HG03064 (cell line): Measurements from ENCODE around the gene BRI3BP.

Experiments used
- ATAC-seq: cut with Tn5 transposase; IDR thresholded peaks from one replicate; pipeline ENCODE4 v1.9.1; 2021; ENCODE audit warnings: low read depth; ENCODE audit not compliant: unreplicated experiment

The BRI3BP gene, protein sequence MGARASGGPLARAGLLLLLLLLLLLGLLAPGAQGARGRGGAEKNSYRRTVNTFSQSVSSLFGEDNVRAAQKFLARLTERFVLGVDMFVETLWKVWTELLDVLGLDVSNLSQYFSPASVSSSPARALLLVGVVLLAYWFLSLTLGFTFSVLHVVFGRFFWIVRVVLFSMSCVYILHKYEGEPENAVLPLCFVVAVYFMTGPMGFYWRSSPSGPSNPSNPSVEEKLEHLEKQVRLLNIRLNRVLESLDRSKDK

DNA sequence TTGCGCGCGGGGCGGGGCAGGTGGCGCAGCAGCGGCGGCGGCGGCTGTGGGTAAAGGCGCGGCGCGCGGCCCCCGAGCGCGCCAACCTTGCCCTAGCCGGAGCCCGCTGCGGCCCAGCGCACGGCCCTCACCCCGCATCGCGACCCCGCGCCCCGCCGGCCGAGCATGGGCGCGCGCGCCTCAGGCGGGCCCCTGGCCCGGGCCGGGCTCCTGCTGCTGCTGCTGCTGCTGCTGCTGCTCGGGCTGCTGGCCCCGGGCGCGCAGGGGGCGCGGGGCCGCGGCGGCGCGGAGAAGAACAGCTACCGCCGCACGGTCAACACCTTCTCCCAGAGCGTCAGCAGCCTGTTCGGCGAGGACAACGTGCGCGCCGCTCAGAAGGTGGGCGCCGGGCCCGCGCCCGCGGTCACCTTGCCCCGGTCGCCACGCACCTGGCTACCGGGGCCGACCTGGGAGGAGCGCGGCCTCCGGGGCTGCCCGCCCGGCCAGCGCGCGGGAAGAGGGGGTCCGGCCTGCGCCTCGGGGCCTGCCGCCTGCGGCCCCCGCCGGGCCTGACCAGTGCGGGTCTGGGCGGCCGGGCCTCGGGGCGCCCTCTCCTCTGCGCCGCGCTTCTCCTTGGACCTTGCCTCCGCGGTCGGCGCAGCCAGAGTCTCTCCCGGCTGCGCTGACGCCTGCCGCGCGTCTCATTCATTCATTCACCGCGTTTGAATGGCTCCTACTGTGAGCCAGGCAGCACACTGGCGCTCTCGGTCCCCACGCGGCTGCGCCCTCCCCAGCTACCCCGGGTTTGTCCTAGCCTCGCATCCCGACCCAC is at the start of gene BRI3BP:
TSS of gene BRI3BP (plus strand) at position 20 of the 811 bp plus-strand sequence. CDS start at position 166, 146 bp downstream.
- ATAC-seq = peak; percentile 55

DNA sequence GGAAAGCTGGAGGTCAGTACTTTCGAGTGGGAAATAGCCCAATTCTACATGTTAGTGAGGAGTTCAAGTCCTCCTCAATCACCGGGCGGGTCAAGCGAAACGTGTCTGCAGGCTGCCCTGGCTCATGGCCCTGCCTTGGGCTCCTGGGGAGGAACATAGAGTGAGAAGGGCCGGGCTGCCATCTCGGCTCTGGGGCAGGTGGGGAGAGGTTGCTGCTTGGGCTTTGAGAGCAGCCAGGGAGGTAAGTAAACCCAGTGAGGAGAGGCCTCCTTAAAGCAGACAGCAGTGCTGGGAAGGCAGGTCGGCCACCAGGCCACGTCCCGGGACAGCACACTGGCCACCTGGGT is 47.0 kb upstream of the BRI3BP start:
- no peak for ATAC-seq

DNA sequence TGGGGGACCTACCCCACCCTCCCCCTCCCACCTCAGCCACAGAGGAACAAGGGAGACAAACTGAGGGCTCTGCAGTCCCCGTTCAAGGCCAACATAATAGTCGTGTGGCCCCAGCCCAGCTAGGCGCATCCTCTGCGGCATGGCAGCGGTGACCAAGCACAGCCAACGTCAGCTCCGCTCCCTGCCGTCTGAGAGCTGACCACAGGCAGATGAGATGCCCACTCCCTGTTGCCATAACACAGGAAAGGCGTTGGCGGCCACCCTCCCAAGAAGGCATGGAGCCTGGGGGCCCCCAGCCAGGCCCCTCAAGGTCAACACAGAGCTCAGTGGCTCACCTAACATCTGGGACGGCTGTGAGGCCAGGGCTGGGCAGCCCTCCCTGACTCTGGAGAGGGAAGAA is 46.4 kb upstream of the BRI3BP start:
- ATAC-seq = no peak

DNA sequence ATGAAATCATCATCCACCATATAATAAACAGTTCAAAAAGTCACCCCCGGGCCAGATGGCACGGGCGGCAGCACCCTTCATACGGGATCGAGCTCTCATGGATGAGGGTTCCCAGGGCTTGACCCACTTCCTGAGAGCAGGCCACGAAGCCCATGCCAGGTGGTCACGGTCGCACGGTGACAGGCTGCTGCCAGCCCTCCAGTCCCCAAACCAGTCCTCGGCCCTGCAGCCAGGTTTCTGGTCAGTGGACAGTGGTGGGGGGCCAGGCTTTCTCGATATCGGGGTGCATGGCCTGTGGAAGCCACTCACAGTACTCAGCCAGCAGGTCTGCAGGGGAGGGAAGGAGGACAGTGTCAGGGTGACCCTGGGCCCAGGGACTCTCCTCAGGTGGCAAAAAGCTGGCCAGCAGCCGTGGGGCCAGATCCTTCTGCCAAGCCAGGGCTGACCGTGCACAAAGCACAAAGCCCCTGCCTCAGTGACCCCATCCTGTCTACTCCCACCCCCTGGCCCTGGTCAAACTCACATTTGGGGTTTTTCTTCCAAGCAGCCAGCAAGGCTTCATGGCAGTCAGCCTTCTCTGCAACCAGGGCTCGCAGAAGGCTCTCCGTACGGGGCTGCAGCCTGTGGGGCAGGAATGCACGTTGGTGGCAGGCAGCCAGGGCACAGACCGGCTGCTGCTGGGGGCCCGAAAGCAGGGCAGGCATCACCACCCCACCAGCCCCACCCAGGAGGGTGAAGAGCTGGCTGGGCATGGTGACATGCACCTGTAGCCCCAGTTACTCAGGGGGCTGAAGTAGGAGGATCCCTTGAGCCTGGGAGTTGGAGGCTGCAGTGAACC is 45.7 kb upstream of the BRI3BP start:
- ATAC-seq = no peak

DNA sequence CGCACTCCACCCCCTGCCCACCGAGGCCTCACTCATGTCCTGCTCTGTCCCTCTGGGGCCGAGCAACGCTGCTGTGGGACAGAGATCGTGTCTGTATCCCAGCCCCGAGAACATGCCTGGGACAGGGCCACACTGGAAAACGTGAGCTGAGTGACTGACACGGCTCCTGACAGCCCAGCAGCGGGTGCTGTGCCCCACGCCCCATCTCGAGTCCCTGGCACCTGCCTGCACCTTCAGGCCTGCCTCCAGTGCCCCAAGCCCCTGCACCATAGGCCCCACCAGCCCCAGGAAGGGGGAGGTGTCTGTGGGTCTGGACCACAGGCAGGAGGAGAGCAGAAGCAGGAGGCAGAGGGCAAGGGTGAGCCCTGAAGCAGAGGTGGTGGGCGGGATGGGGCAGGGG is 44.4 kb upstream of the BRI3BP start:
- no peak for ATAC-seq

DNA sequence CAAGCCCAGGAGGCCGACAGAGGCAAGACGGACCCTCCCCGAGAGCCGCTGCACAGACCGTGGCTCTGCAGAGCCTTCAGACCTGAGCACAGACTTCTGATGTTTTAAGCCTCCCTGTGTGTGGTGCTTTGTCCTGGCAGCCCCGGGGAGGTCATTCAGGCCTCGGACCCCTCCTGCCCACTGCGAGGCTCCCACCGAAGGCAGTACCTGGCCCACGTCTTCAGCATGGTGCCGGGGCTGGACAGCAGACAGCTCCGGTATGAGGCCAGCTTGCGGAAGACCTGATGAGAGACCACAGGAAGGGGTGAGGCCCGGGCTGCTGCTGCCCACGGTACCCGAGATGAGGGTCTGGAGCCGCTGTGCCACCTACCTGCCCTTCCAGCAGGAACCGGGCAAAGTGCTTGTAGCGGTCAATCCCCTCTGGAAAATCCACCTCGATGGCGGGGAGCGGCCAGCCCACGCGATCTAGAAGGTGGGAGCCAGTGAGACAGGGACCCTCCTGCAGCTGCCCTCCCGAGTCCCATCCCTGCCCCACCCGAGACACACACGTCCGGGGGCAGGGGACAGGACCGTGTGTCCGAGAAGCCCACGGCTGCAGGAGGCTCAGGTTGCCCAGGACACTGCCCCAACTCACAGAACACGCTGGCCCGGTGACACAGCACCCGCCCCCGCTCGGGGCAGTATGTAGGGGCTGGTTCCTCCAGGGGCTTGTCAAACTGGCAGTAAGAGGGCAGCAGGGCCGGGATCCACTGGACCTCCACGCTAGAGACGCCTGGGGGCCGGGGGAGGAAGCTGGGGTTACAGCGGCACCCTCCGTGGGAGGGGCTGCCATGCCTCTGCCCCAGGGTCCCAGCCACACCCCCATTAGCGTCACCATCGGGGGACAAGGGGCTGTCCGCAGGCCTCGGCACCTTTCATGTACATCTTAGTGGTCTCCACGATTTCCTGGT is 43.4 kb upstream of the BRI3BP start:
- ATAC-seq = no peak

DNA sequence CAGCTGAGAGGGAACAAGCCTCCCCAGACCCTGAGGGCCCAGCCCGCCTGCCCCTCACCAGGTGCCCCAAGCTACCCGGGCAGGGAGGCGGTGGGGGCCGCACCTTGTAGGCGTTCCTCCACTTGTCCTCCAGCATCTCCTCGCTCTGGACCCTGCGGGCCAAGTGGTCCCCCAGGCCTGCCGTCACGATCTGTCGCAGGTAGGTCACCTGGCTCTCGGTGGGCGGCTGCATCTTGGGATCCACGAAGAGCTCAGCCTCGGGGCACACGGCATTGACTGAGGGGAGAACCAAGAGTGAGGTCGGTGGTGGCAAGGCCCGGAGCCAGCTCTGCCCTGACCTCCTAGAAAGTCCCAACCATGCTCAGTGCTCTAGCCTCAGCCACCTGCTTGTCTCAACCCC is 41.1 kb upstream of the BRI3BP start:
- ATAC-seq = no peak

DNA sequence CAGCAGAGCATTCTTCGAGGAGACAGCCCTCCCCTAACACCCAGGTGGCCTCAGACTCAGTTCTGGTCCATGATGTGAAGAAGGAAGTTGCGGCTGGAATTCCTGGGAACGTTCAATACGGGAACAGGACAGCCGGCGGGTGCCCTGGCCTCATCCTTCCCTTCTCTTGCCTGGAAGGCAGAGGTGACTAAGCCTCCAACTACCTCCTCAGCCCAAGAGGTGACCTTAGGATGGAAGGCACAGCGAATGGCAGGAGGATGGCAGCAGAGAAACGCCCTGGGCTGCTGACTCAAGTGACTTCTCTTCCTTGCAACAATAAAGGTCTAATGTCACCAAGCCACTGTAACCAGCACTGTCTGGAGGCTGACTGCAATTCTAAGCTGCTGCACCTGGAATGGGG is 40.6 kb upstream of the BRI3BP start:
- no peak for ATAC-seq

DNA sequence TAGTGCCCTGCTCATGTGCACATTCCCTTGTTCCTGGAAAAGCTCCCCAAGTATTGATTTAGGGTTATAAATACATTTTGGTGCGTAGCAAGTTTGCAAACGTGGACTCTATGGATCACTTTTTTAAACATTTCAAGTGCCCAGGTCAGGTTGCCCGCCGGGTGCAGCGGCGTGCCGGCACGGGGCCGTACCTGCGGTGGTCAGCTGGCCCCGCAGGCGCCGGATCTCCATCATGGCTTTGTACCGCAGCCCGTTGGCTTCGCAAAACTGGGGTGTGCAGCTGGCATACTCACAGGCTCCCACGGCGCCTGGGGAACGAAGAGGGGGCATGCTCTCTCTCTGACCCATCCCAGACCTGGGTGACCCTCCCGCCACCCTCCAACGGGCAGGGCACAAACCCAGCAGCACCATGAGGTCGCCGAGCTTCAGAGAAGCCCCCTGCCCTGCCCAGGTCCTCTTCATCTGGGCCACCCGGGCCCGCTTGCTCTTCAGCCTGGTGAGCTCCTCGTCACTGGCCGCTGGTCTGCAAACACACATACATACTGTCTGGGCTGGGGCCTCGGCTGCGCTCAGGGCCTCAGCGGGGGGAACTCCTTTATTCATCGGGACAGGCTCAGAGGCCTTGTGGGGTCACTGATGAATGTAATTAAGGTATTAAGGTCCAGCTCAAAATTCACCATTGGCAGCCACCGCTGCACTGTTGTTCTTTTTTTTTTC is 39.6 kb upstream of the BRI3BP start:
- no peak for ATAC-seq

DNA sequence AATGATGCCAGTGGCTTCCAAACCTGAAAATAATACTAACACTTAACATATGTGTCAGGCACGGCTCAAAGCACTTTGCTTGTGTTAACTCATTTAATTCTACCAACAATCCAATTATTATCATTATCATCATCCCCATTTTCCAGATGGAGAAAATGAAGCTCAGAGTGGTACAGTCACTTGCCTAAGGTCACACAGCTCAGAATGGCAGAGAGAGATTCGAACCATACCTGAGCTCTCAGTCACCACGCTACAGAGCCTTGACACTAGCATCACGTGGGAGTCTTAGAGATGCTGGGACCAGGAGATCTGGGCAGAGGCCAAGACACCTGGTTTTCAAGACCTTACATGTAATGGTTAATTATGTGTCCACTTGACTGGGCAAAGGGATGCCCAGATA is 38.7 kb upstream of the BRI3BP start:
- no peak for ATAC-seq

DNA sequence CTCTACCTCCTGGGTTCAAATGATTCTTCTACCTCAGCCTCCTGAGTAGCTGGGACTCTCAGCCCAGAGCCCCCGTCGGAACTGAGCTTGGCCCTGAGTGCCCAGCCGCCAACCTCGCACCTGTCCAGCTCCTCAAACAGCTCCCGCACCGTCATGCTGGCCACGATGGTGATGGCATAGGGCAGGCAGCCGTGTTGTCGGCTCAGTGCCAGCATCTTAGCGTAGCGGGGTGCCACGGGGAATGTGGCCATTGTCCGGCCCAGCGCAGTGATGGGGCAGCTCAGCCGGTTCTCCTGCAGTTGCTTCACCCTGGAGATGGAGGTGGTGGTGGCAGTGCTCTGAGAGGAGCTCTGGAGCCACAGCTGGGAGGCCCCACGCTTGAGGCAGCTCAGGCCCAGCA is 36.9 kb upstream of the BRI3BP start:
- no peak for ATAC-seq

DNA sequence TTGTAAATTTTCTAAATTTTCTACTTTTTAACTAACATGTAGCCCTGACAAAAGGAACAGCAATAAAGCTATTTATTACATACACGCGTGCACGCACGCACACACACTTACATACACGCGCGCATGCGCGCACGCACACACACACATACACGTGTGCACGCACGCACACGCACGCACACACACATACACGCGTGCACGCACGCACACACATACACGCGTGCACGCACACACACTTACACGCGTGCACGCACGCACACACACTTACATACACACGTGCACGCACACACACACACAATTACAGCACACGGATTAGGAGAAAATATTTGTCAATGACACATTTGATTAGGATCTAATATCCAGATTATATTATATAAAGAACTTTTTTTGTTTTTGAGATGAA is 32.4 kb upstream of the BRI3BP start:
- ATAC-seq = no peak

DNA sequence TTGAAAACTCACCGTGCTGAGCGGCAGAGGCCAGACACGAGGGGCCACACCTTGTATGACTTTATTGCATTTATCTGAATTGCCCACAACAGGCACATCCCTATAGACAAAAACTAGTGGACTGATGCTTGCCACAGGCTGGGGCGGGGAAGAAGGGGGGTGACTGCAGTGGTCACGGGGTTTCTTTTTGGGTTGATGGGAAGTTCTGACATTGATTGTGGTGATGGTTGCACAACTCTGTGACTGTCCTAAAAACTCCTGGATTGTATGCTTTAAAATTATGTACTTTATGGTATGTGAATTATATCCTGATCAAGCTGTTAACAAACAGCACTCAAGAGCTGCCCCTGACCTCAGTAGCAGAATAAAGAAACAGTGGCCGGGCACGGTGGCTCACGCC is 30.2 kb upstream of the BRI3BP start:
- ATAC-seq = no peak

DNA sequence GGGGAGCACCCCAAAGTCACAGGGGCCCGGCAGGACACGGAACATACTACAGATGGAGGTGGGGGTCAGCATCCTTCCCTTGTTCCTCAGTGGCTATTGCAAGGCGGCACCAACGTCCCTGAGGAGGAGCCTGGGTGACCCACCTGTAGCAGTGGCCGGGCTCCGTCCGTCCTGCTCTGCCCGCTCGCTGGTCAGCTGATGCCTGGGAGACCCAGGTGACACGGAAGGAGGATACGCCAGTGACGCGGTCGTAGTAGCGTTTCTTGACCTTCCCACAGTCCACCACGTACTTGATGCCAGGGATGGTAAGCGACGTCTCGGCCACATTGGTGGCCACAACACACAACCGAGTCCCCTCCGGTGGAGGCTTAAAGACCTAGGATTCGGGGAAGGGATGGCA is 29.2 kb upstream of the BRI3BP start:
- no peak for ATAC-seq

DNA sequence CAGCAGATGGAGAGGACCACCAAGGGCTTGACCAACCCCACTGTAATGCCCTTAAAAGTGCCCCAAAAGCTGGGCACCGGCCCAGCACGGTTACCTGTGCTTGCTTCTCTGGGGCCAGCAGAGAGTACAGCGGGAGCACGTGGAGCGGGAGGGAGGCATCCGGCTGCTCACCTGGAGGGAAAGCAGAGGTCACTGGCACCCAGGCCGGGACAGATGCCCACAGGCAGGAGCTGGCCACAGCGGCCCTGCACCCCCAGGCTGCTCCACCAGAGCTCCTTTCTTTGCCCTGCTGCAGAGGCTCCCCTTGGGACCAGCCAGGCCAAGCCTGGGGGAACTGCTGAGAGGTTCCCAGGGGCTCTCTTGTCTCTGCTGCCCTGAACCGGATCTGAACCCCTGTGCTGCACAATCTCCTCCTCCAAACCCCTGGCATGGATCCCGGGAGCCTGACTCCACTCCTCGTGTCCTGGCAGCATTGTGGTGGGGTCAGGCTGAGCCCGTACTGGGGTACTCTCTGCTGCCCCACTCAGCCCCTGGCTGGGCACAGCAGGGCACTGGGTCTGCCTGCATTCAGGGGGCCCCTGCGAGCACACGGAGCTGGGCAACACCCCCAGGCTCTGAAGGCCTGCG is 28.5 kb upstream of the BRI3BP start:
- ATAC-seq = no peak

DNA sequence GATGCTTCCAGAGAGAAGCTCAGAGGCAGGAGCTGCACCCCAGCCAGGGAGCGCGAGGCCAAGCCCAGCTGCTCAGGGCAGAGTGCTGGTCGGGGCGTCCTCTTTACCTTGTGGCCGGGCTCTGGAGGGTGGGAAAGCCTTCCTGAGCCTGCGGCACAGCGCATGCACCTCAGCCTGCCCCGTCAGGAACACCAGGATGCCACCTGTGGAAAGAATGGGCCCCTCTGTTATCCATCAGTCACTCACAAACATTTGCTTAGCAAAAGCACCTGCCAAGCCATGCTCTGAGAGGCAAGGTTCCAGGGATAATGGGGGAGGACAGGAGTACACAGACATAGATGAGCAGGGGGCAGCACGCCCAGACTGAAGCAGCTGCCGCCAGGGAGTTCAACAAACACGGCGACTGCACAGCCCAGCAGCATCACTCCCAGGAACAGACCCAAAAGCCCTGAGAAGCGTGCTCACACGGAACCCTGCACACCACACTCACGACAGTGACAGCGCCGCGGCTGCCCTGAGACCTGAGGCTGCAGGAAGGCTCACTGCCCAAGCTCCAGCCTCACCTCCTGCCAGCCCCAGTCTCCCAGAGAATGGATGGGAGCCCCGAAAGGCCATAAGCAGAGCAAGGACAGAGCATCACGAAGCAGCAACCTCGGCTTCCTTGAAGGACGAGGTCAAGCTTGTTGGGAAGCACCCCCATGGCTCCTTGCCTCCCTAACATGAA is 26.3 kb upstream of the BRI3BP start:
- ATAC-seq = no peak

DNA sequence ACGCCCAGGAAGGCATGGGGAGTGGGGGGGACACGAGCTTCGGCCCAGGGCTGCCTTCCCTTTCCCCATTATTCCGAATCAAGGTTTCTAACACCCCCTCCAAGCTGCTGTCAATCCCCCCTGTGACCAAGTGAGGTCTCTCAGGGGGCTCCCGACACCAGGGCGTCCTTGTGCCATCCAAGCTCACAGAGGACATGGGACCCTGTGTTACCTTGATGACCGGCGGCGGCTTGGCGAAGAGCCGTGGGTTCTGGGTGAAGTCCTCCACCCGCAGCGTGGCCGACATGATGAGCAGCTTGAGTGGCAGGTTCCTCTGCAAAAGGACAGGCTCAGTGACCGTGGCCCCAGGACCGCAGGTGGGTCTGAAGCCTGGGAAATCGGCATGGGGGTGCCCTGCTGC is 24.8 kb upstream of the BRI3BP start:
- no peak for ATAC-seq

DNA sequence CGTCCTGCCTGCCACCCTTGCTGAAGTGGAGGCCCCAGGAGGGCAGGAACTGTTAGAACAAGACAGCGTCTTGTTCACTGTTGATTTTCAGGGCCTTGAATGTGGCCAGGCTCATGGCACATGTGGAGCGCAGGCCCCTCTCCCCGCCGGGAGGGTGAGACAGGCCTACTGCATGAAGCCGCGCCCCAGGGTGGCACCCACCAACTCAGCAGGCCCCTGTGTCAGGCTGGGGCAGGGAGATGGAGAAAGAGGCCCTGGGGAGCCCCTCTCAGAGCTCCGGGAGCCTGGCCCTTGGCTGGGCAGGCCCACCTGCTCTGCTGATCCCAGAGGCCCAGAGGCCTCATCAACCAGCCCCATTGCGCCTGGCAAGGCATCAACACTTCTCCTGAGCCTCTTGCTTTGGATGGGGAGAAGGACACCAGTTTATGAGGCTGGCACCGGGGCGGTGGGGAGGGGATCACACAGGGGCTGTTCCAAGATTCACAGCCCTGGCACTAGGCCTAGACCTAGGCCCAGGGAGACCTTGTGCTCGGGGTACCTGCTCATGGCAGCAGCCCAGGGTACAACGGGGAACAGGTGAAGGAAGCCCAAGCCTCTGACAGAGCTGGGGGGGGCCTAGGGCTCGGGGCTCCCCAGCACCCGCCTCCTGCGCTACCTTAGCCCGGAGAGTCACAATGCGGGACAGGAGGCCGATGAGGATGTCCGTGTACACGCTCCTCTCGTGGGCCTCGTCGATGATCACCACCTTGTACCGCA is 22.6 kb upstream of the BRI3BP start:
- no peak for ATAC-seq
